GM19395 (cell line): ENCODE measurements around the gene PRKN.
"Not testable (repeated sequence)": the region's sequence is repeated elsewhere in the genome, so short reads cannot be mapped to it uniquely, and the experiment has no call there.

ENCODE experiments used
- ATAC-seq: cut with Tn5 transposase; IDR thresholded peaks from one replicate; pipeline ENCODE4 v1.9.1; 2021; ENCODE audit warnings: mild to moderate bottlenecking, moderate library complexity; ENCODE audit not compliant: unreplicated experiment

PRKN gene

DNA sequence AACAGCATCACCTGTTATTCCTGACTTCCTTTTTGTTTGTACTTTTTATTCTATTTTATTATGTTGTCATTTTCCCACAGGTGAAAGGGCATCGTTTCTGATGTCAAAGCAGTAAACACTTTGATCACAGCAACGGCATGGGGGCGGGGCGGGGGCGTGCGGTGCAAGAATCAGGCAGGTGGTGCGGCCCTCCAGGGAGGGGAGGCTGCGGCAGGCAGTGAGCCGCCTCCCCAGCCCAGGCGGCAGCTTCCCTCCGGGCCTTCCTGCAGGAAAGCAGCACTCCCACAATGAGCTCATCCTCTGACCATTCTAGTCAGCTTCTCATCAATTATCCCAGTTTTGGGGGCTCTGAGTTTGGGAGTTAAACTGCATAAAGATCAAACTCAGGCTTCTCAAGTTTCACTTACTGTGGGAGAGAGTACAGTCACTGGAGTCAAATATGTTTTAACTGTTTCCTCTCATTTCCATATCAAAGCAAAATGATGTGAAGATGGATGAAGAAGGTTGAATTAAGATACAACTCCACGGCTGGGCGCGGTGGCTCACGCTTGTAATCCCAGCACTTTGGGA, 845.3 kb downstream of the PRKN start:
- ATAC-seq: no peak

GRCh38 chr6:161880056-161880455, 847.5 kb downstream of the PRKN start:
- ATAC-seq: no peak

DNA sequence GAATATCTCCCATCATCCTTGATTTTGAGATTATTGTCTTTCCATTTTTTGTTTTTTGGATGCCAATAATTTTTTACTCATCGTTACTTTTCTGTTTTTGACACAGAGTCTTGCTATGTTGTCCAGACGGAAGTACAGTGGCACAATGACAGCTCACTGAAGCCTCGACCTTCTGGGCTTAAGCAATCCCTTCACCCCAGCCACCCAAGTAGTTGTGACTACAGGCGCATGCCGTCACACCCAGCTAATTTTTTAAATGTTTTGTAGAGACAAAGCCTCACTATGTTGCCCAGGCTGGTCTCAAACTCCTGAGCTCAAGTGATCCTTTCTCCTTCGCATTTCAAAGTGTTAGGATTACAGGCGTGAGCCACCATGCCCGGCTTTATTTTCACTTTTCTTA, 851.3 kb downstream of the PRKN start:
- ATAC-seq: no peak

DNA sequence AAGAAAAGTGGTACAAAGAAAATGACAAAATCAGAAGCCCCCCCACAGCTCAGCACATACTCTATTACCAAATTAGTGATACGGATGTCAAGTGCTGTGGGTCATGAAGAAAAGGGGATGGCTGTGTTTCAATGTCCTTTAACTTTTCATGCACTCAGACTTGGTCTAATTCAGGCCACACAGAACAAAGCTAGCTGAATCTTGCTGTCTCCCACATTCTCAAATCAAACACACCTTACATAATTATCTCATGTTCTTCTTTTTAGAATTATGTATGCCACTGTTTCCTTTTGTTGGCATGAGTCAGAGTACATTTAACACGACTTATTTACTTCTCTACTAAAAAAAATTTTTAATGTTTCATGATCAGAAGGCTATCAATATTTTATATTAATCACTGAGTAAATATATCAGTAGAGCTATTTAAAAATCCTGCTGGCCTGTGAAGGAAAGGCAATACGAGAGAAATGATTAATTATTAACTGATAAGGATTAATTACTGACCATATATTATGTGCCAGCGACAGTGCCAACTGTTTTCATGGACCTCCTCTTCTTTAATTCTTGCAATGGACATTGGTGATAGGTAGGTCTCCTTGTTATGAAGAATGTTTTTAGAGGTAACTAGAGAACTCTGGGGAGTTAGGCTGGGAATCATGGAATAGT, 857.2 kb downstream of the PRKN start:
- ATAC-seq: no peak

- ATAC-seq: no peak
These were observed 858.1 kb downstream of the PRKN start for GRCh38 chr6:161869491-161869890.

GRCh38 chr6:161866570-161866969, 861.0 kb downstream of the PRKN start:
- no peak for ATAC-seq

- ATAC-seq: not testable (repeated sequence)
These were observed 866.5 kb downstream of the PRKN start for GRCh38 chr6:161861061-161861460.

GRCh38 chr6:161853657-161854056, 873.9 kb downstream of the PRKN start:
- no peak for ATAC-seq

- not testable (repeated sequence) for ATAC-seq
These were observed 876.1 kb downstream of the PRKN start for GRCh38 chr6:161851486-161851885.

DNA sequence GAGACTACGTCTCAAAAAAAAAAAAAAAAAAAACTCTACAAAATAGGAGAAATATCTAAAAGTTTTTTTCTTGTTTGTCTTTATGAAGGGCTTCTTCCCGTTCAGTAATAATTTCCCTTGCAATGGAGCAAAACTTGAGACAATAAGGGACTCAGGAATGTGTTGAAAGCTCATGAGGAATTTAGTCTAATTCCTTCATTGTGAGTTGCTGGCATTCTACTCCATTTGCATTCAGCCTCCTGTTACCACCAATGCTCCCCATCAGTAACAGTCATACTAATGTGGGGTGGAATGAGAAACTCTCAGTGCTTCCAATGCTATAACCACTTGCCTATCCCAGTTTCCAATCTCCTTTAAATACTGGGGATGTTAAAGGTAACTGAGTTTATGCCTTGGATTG, 877.0 kb downstream of the PRKN start:
- ATAC-seq: no peak

- ATAC-seq: no peak
These were observed 879.9 kb downstream of the PRKN start for GRCh38 chr6:161847628-161848027.

GRCh38 chr6:161844804-161845203, 882.8 kb downstream of the PRKN start:
- ATAC-seq: no peak

DNA sequence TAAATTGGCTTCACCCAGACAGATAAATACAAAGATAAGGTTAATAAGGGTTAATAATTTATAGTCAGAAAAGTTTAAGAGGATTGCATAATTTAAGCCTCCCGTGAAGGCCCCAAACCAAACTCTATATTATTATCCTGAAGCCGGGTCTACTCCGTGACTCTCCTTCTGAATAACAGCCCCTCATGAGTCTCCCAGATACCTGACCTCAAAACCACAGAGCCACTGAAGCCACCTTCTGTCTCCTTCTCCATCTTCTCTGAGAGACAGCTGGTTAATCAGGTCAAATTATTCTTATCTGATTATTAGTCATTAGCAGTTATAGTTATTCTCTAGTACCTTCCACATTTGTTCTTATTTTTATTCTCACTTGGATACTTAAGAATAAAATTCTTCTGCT, 884.5 kb downstream of the PRKN start:
- no peak for ATAC-seq

- ATAC-seq: no peak
These were observed 887.2 kb downstream of the PRKN start for GRCh38 chr6:161840380-161840779.

DNA sequence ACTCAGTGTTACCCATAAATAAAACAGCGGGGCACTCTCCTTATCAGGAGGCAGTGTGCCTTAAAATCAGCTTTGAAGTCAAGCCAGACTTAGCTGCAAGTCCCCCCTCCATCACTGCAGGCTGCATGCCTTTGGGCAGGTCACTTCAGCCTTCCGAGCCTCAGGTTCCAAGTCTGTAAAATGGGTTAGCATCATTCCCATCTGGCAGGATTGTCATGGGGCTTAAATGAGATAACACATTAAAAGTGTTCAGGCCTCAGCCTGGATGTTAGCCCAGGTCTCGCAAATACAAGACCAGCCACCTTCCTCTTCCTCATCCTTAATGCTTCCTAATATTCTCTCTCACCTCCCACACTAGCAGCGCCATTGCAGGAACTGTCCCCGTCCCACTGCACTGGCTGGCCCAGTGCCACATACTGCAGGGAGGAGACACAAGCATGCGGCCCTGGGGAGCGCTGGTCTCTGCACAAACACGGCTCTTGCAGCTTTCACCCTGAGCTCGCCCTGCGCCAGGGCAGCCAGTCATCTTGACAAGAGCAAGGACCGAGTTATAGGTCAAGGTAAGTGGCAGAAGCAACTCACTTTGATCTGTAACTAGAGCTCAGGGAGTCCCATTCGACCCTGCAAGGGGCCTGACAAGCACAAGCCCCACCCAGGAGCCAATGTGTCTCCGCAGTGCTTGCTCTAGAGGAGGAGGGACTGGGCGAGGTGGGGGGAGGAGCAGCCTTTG, 889.1 kb downstream of the PRKN start:
- ATAC-seq: no peak

GRCh38 chr6:161837854-161838253, 889.7 kb downstream of the PRKN start:
- ATAC-seq: no peak

DNA sequence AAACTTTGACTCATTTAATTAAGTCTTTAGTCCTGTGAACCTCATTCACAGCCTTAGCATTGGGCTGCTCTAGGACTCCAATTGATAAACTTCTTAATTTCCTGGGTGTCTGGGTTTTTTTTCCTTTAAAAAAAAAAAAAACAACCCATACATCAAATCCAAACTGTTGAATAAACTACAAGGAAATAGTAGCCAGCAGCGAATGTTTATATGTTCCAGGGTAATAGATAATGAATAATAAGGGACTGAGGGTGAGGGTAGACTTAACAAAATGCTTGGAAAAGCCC, 890.2 kb downstream of the PRKN start:
- ATAC-seq: no peak

DNA sequence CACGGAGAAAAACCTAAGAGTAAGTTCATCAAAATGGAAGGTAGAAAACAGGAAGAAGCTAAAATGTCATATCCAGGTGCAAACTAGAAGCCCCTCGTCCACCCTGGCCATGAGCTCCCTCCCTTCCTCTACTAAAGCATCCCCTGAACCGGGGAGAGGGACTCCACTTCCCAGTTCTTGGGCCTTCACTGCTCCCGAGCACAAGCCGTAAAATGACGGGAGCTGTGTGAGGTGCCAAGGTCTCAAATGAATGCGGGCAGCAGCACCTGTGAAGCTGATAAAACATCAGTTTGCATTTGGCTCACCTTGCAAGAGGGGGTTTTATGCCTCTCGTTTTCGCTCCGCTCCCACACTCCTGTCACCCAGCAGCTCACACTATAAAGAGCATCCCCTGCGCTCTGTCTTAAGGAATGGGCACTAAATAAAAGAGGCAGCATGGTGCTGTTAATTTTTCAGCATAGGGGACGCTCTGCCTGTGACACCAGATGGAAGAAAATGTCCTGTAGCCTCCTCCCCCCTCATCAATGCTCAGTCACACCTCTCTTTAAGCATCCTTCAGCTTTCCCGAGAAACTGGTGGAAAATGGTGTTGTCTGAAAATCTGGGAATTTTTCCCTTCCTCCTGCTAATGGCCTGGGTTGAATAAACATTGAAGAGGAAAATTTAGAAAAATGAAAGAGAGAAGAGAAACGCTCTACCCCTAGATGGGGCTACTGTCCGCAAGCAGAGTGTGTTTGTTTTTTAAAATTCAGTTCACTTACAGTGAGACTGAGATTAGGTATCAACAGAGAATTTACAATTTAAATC, 890.7 kb downstream of the PRKN start:
- ATAC-seq: no peak

DNA sequence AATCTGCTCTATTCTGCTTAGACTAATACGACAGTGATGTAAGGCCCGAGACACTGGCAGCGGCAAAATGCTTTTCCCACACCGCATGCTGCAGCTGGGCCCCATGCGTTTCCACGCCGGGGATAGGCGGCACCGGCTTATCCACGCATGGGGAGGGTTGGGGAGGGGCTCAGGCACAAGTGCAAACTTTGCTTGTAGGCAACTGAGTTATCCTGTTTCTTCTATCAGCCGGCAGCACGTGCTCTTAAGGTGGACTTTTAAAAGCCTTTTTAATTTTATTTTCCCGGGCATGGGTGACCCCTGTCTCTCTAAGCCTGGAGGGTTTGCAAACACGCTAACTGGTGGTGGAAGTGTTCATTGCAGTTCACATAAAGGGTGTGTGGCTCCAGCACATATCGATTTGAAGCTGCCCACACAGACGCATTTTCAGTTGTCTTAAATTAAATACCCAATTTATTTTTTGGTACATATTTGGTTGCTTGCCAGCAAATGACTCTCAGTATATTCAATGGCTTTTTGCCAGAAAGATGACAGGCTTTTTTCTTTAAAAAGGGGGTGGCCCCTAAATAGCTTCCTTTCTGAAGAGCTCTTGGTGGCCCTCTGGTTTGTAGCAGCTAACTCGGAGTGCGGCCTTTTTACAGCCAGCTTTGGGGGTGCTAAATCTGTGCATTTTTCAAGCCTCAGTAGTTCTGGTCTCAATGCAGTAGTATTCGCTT, 891.9 kb downstream of the PRKN start:
- no peak for ATAC-seq

DNA sequence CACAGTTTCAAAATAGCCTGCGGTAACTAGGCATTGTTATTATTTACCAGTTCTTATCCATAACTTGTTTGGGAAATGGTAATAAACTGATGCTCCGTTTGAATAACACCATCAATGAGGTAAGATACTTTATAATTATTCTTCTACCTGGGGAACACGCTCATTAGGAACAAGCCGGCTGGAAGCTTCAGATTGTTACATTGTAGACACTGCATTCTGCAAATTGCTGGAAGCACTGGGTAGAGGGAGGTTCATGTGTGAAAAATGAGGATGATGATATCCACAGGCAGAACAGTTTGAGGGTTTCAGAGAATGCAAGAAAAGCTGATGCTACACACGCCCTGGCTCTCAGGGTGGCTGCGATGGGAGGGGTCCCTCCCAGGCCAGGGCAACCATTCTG, 893.1 kb downstream of the PRKN start:
- no peak for ATAC-seq
